ENCODE measurements around the gene MEIOB.

MEIOB gene

GRCh38 chr16:1830213-1830612 is 41.8 kb downstream of the MEIOB start:
- DNase-seq (ENCODE audit: low spot score) = no peak

DNA sequence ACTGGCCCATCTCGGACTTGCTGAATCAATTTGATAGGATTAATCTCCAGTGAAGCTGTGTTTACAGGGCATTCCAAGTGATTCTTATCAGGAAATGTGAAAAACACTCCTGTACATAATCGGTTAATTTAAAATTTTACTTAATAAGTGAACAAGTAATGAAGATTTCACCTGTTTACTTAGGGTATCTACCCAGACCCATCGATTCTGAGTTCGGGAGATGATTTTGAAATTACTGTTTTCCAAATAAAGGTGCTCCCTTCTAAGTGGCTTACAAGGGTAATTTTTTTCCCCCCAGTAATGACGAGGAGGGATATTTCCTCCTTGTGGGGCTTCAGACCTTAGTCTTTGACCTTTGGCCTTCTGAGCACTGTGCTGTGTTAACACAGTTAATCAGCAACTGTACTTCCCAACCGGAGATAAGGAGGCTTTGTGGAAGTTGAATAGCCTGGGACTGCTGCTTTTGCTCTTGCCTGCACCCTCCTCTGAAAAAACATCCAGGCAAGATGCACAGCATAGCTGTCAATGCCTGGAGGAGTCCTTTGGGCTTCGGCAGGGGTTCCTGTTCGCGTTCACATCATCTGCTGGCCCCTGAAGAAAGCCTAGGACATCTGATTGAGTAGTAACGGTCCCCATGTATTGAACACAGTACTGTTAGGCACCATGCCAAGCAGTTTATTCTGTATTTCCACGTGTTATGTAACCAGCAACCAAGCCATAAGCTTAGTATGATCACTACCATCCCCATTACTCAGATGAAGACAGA is 43.1 kb downstream of the MEIOB start:
- DNase-seq (ENCODE audit: low spot score) = no peak

- peak; percentile 95 for DNase-seq (ENCODE audit: low spot score)
Measured at GRCh38 chr16:1826691-1827573, 45.0 kb downstream of the MEIOB start, which contains the start of the genes FAHD1 and HAGH. FAHD1 (plus strand) TSS chr16:1827206; CDS start chr16:1827239, 33 bp downstream. HAGH (minus strand) TSS chr16:1826825; CDS start chr16:1826787, 38 bp downstream.

DNA sequence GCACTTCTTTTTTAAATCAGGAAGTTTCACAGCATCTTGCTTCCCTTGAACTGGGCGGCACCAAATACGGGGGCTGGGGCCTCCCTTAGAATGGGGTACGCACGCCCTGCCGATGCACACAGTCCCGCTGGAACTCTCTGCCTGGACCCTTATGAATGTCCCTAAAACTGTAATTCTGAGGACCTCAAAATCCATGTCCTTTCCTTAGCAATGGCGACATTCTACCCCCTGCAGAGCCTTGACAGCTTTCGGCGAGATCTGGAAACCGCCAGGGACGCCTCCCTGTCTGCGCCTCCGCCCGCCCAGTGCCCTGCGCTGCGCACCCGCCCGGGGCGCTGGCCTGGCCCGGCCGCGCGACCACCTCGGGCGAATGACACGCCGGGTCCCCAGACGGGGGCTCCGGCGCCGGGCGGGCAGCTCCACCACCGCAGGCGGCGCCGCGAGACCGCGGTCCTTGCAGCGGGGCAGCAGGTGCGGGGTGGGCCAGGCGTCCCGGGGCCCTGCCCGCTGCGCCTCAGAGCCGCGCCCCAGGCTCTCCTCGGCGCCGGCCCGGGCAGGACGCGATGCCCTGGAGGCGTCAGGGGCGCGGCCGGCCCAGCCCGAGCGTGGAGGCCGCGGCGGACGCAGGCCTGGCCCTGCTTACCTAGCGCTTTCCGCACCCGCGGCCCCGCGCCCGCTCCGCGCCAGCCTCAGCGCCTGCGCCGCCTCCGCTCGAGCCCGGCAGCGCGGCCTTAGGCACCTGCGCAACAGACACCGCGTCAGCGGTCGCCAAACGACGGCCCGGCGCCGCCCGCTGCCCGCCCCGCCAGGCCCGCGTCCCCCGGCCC is 45.9 kb downstream of the MEIOB start:
- peak; percentile 22 for DNase-seq (ENCODE audit: low spot score)

DNA sequence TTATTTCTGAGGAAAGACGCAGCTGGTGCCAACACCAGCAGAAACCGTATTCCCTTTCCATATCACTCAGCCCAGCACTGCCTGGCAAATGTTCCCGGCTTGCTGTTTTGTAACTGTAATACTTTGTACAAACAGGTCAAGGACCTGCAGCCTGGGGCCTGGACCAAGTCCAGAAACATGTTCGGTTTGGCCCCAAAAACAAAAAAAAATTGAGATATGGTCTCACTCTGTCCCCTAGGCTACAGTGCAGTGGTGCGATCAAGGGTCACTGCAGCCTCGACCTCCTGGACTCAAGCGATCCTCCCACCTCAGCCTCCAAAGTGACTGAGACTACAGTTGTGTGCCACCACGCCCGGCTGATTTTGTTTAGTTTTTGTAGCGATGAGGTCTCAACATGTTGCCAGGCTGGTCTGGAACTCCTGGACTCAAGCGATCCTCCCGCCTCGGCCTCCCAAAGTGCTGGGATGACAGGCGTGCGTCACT is 46.5 kb downstream of the MEIOB start:
- no peak for DNase-seq (ENCODE audit: low spot score)

DNA sequence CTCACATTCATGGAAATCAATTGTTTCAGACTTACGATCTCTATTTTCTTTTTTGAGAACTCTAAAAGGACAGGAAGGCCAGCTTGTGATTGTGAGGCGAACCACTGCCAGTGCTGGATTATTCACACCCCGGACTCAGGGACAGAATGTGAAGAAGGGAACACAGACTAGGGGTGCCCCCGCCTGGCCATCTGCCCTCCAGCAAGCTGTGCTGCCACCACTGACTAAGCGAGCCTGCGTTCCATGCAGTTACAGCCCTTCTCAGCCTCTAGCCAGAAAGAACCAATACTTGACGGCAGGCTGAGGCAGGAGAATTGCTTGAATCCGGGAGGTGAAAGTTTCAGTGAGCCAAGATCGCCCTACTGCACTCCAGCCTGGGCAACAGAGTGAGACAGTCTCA is 48.1 kb downstream of the MEIOB start:
- DNase-seq (ENCODE audit: low spot score) = no peak

- no peak for DNase-seq (ENCODE audit: low spot score)
Measured at GRCh38 chr16:1822801-1823200, 49.2 kb downstream of the MEIOB start.

- DNase-seq (ENCODE audit: low spot score) = no peak
Measured at GRCh38 chr16:1821861-1822611, 49.9 kb downstream of the MEIOB start.

DNA sequence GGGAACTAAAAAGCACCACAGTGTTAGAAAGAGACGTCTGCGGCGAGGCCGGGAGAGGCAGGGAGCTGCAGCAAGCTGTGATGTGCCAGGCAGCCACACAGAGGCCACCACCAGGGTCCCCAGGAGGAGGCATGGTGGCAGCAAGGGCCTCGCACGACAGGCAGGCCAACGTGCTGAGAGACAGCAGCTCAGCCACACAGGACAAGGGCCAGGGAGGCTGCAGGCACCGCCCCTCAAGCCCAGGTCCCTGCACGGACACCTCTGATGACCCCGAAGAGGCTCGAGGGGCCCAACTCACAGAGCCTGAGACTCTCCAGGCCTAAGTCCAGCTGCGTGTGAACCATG is 51.0 kb downstream of the MEIOB start:
- DNase-seq (ENCODE audit: low spot score) = no peak

DNA sequence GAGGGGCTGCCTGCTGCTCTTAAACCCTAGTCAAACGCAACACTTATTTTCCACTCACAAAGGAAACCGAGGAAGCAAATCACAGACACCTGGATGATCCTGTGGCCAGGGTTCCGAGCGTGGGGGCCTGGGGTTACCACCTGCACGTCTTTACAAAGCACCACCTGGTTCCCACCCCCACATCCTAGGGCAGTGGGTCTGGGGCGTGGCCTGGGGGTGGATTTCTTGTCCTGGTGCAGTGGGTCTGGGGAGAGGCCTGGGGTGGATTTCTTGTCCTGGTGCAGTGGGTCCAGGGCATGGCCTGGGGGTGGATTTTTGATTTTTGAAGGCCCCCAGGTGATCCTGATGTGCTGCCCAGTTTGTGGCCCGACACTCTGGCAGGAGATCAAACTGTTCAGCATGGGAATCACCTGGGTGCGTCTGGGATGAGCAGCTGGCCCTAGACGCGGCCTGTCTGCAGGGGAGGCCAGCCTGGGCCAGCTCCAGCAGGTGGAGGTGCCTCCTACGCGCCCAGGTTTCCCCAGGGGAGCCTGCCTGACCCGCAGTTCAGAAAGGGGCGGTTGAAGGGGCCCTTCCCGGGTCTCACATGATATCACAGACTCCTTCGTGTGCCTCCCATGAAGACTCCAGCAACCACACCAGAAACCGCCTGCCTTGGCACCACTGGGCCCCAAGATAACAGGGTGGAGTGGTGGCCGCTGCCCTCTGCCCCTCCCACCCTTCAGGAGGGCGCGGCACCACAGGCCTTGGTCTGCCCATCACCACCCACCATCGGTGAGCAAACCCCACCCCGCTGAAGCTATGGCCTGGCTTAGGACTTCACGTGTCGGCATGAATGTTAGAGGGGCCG is 51.6 kb downstream of the MEIOB start:
- DNase-seq (ENCODE audit: low spot score) = no peak

GRCh38 chr16:1819611-1820010 is 52.4 kb downstream of the MEIOB start:
- no peak for DNase-seq (ENCODE audit: low spot score)

- no peak for DNase-seq (ENCODE audit: low spot score)
Measured at GRCh38 chr16:1818873-1819525, 53.0 kb downstream of the MEIOB start.

GRCh38 chr16:1818204-1818872 is 53.6 kb downstream of the MEIOB start:
- DNase-seq (ENCODE audit: low spot score) = no peak

DNA sequence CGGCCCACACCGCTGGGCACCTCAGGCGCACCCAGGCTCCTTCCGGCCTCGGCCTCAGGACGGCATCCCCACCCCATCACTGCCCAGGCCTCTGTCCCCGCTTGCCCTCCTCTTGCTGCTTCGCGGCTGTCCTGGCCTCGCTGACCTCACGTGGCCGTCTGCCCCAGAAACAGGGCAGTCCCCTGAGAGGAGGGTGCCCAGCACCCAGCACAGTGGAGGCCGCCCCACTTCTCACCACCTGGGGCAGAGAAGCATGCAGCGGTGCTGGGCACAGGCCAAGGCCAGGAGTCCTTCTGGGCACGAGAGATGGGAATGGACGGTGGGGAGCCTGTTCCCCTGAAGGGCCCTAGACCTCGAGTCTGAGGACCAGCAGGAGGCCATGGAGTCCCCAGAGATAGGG is 54.2 kb downstream of the MEIOB start:
- no peak for DNase-seq (ENCODE audit: low spot score)

DNA sequence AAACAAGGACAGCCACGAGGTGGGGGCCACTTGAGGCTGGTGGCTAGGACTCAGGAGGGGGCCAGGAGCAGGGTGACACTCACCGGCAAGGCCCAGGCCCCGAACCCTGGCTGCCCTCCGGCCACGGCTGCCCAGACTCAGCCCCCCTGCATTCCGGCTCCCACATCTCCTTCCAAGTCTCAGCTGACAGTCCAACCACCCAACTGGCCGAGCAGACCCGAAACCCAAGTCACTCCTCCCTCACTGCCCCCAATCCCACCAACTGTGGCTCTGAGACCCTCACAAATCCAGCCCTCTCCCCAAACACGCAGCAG is 54.7 kb downstream of the MEIOB start:
- DNase-seq (ENCODE audit: low spot score) = no peak

GRCh38 chr16:1816396-1817275 is 55.3 kb downstream of the MEIOB start:
- DNase-seq (ENCODE audit: low spot score) = no peak

DNA sequence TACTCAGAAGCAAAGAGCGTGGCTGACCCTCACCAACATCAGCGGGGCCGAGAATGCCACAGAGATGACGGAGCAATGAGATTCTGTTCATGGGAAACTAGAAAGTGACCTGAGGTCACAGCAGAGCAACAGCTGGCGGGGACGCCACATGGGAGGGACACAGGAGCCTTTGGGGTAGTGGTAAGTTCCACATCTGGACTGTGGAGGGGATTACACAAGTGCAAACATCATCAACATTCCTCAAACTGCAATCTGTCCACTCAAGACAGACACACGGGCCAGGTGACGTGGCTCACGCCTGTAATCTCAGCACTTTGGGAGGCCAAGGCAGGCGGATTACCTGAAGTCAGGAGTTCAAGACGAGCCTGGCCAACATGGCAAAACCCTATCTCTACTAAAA is 56.5 kb downstream of the MEIOB start:
- no peak for DNase-seq (ENCODE audit: low spot score)

GRCh38 chr16:1812732-1813163 is 59.2 kb downstream of the MEIOB start:
- no peak for DNase-seq (ENCODE audit: low spot score)
